Kasumi-1 (cell line): ENCODE data around the gene NFKBIZ.

Experiments used
- DNase-seq, 2 experiments: peaks; one replicate each; lab custom pipeline; 2025; lab: John Stamatoyannopoulos, UW

The NFKBIZ gene

GRCh38 chr3:101848754-101849713 lies at the start of gene NFKBIZ:
Gene NFKBIZ, plus strand, starts transcription at chr3:101849514. Its CDS starts 115 bp downstream, at chr3:101849629.
- peak; percentile 82 to 87 for DNase-seq

GRCh38 chr3:101801174-101801573 lies 48.1 kb upstream of the NFKBIZ start:
- no peak for DNase-seq

GRCh38 chr3:101802179-101802578 lies 47.1 kb upstream of the NFKBIZ start:
- DNase-seq, result no peak

- peak; percentile 75 to 91 for DNase-seq
Observed at GRCh38 chr3:101803173-101803782, 46.0 kb upstream of the NFKBIZ start.

- DNase-seq, result no peak
Observed at GRCh38 chr3:101803939-101804338, 45.4 kb upstream of the NFKBIZ start.

- DNase-seq, result no peak
Observed at GRCh38 chr3:101806491-101806890, 42.8 kb upstream of the NFKBIZ start.

GRCh38 chr3:101807888-101808287 lies 41.4 kb upstream of the NFKBIZ start:
- no peak for DNase-seq

- DNase-seq, result peak; percentile 68 to 83
Observed at GRCh38 chr3:101809178-101810021, 39.9 kb upstream of the NFKBIZ start.

- no peak for DNase-seq
Observed at GRCh38 chr3:101810022-101810418, 39.3 kb upstream of the NFKBIZ start.

GRCh38 chr3:101811875-101812274 lies 37.4 kb upstream of the NFKBIZ start:
- DNase-seq, result no peak

GRCh38 chr3:101812895-101813294 lies 36.4 kb upstream of the NFKBIZ start:
- DNase-seq, result no peak

- peak; percentile 55 to 62 for DNase-seq
Observed at GRCh38 chr3:101813817-101814440, 35.4 kb upstream of the NFKBIZ start.

GRCh38 chr3:101814835-101815234 lies 34.5 kb upstream of the NFKBIZ start:
- no peak for DNase-seq

GRCh38 chr3:101816215-101817149 lies 32.8 kb upstream of the NFKBIZ start:
- no peak for DNase-seq

- DNase-seq, result peak in 1 of 2 experiments; percentile 10
Observed at GRCh38 chr3:101817992-101818391, 31.3 kb upstream of the NFKBIZ start.

GRCh38 chr3:101819649-101820206 lies 29.6 kb upstream of the NFKBIZ start:
- no peak for DNase-seq

- DNase-seq, result no peak
Observed at GRCh38 chr3:101821503-101821902, 27.8 kb upstream of the NFKBIZ start.

GRCh38 chr3:101823525-101823924 lies 25.8 kb upstream of the NFKBIZ start:
- DNase-seq, result no peak

GRCh38 chr3:101824702-101825101 lies 24.6 kb upstream of the NFKBIZ start:
- no peak for DNase-seq

- no peak for DNase-seq
Observed at GRCh38 chr3:101825904-101826445, 23.3 kb upstream of the NFKBIZ start.
